Neural crest cell (in vitro differentiated cells): ENCODE measurements around the gene EPG5. TPM values are rescaled to one million over a fixed set of nuclear protein-coding genes. Genes with fewer than 3 reads are reported as not detected.

Experiments
- DNase-seq: peaks from one replicate; pipeline ENCODE4 v3.0.0; 2021; ENCODE audit warnings: low read depth, mixed read lengths, low spot score
- H3K27ac Mint-ChIP-seq: one replicate; pipeline ENCODE4 v1.8.0; 2021; ENCODE audit warnings: mild to moderate bottlenecking, mixed read lengths; ENCODE audit not compliant: unreplicated experiment
- H3K27me3 Mint-ChIP-seq: 2 replicates; pipeline ENCODE4 v1.8.0; 2021; ENCODE audit warnings: low read depth, mild to moderate bottlenecking, mixed read lengths
- H3K36me3 Mint-ChIP-seq: 2 replicates; pipeline ENCODE4 v1.8.0; 2021; ENCODE audit warnings: low read depth, mild to moderate bottlenecking, mixed read lengths
- H3K4me1 Mint-ChIP-seq: 2 replicates; pipeline ENCODE4 v1.8.0; 2021; ENCODE audit warnings: mixed read lengths
- H3K4me3 Mint-ChIP-seq: one replicate; pipeline ENCODE4 v1.8.0; 2021; ENCODE audit warnings: mild to moderate bottlenecking, mixed read lengths
- H3K9me3 Mint-ChIP-seq: 2 replicates; pipeline ENCODE4 v1.8.0; 2021; ENCODE audit warnings: mixed read lengths
- total RNA-seq: library from RNA; stranded (reverse); gene quantifications from 2 replicates; pipeline ENCODE4 v1.2.1, GENCODE V29; 2021
- TF ChIP-seq, protein P1 (sequence below): fragments of 200-600 bp; sonication (generic); conservative IDR thresholded peaks from 2 replicates; pipeline ENCODE4 v1.5.0; 2021; ENCODE audit warnings: antibody characterized with exemption, mild to moderate bottlenecking

EPG5 gene
- total RNA-seq, 1 donor from 2014 or later, result 20.5 TPM

- DNase-seq, result peak; percentile 53
- no peak overlapping the region for H3K27ac Mint-ChIP-seq
- peaks cover 62% of the 10 kb centered on the region for H3K4me1 Mint-ChIP-seq
- no peaks in the 10 kb centered on the region for H3K36me3 Mint-ChIP-seq
- TF ChIP-seq, protein P1, sequence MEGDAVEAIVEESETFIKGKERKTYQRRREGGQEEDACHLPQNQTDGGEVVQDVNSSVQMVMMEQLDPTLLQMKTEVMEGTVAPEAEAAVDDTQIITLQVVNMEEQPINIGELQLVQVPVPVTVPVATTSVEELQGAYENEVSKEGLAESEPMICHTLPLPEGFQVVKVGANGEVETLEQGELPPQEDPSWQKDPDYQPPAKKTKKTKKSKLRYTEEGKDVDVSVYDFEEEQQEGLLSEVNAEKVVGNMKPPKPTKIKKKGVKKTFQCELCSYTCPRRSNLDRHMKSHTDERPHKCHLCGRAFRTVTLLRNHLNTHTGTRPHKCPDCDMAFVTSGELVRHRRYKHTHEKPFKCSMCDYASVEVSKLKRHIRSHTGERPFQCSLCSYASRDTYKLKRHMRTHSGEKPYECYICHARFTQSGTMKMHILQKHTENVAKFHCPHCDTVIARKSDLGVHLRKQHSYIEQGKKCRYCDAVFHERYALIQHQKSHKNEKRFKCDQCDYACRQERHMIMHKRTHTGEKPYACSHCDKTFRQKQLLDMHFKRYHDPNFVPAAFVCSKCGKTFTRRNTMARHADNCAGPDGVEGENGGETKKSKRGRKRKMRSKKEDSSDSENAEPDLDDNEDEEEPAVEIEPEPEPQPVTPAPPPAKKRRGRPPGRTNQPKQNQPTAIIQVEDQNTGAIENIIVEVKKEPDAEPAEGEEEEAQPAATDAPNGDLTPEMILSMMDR, result peak; percentile 49
- no peaks in the 10 kb centered on the region for H3K9me3 Mint-ChIP-seq
- peaks cover 53% of the 10 kb centered on the region for H3K27me3 Mint-ChIP-seq
- no peak overlapping the region for H3K4me3 Mint-ChIP-seq
Observed at GRCh38 chr18:45837283-45838070, 129.7 kb downstream of the EPG5 start.

- no peak overlapping the region for H3K27ac Mint-ChIP-seq
- peak overlapping the region; percentile 52 for H3K4me3 Mint-ChIP-seq
- H3K27me3 Mint-ChIP-seq, result peaks cover 53% of the 10 kb centered on the region
- TF ChIP-seq, protein P1, result no peak
- H3K4me1 Mint-ChIP-seq, result peaks cover 60% of the 10 kb centered on the region
- no peaks in the 10 kb centered on the region for H3K9me3 Mint-ChIP-seq
- H3K36me3 Mint-ChIP-seq, result no peaks in the 10 kb centered on the region
- no peak for DNase-seq
Observed at GRCh38 chr18:45836242-45837205, 130.6 kb downstream of the EPG5 start.

GRCh38 chr18:45835057-45835636 lies 132.0 kb downstream of the EPG5 start:
- Mint-ChIP-seq H3K27me3 (peaks cover 49% of the 10 kb centered on the region), H3K4me3 (no peak overlapping the region)

GRCh38 chr18:45834306-45834705 lies 132.8 kb downstream of the EPG5 start:
- TF ChIP-seq, protein P1, result no peak
- Mint-ChIP-seq H3K27ac (no peak overlapping the region), H3K36me3 (no peaks in the 10 kb centered on the region), H3K27me3 (peaks cover 46% of the 10 kb centered on the region), H3K4me3 (no peak overlapping the region), H3K9me3 (no peaks in the 10 kb centered on the region), H3K4me1 (peaks cover 44% of the 10 kb centered on the region)
- no peak for DNase-seq

More at GRCh38 chr18:45835057-45835636, 132.0 kb downstream of the EPG5 start:
- Mint-ChIP-seq H3K36me3 (no peaks in the 10 kb centered on the region), H3K27ac (no peak overlapping the region), H3K9me3 (no peaks in the 10 kb centered on the region), H3K4me1 (peaks cover 50% of the 10 kb centered on the region)
- no peak for DNase-seq
- TF ChIP-seq, protein P1, result no peak

DNA sequence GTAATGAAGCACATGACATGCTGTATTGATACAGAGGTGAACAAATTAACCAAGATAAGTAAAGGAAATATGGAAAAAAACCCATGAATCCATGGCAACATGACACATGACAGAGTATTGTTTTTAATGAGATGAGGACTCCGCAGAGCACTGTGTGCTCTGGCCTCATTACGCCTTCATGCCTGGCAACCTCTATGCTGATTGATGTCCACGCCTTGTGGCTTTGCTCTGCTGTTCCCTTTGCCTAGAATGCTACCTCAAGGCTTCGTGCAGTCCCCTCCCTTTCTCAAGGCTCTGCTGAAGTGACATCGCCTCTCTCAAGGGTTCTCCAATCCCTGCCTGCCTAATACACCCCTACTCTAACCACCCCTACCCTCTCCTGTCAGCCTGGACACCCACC lies 133.3 kb downstream of the EPG5 start:
- Mint-ChIP-seq H3K4me3 (no peak overlapping the region), H3K27me3 (peaks cover 42% of the 10 kb centered on the region), H3K9me3 (no peaks in the 10 kb centered on the region), H3K4me1 (peaks cover 44% of the 10 kb centered on the region), H3K36me3 (no peaks in the 10 kb centered on the region), H3K27ac (no peak overlapping the region)
- TF ChIP-seq, protein P1, result no peak
- no peak for DNase-seq
